Measurements from ENCODE around the gene ATP13A3. TPM values are rescaled to one million over a fixed set of nuclear protein-coding genes. Genes with fewer than 3 reads are reported as not detected.

Gene ATP13A3
- total RNA-seq, 2 experiments from 2014 or later, result 79.5 to 84.5 TPM

DNA sequence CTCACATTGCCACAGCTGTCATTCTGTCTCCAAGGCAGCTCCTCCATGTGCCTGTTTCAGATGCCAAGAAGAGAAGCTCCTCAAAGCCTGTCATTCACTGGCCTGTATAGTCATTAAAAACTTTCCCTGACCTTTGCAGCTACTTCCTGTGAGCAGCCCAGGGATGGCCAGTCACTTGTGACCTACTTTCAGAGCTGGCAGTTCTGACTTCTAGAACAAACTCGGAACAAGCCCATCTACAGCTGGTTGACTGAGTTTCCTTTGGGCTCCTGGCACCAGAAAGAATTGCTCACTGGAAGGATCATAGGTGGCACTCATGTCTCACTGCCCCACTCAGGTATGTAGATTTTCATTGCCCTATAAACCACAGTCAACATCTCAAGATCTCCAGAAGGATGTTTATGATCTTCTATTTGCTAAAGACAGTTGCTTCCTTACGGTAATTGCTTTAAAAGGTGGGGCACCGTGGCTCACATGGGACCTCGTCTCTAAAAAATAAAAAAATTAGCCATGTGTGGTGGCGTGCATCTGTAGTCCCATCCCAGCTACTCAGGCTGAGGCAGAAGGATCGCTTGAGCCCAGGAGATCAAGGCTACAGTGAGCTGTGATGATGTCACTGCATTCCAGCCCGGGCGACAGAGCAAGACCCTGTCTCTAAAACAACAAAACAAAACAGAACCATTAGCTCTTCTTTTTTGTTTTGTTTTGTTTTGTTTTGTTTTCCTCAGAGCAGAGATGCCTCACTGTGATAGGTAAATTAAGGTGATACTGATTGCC is 11.2 kb upstream of the ATP13A3 start:
- Histone ChIP-seq H3K4me3 (ENCODE audit: low read depth, low read length, poor library complexity, severe bottlenecking) (no peak overlapping the region), H3K4me1 (ENCODE audit: insufficient read depth, low read length, poor library complexity, severe bottlenecking) (peaks cover 5% of the 10 kb centered on the region), H3K9me3 (ENCODE audit: low read length) (no peaks in the 10 kb centered on the region), H4K20me1 (ENCODE audit: insufficient read depth, low read length) (no peaks in the 10 kb centered on the region), H3K4me2 (ENCODE audit: low read length) (no peak overlapping the region), H2AFZ (ENCODE audit: low read length) (no peak overlapping the region), H3K9me2 (ENCODE audit: insufficient read depth, low read length) (no peaks in the 10 kb centered on the region), H3K79me2 (ENCODE audit: insufficient read depth, low read depth, low read length) (no peaks in the 10 kb centered on the region), H3K27ac (ENCODE audit: low read depth, low read length, poor library complexity, severe bottlenecking) (no peak overlapping the region), H3K36me3 (ENCODE audit: insufficient read depth, low read length) (no peaks in the 10 kb centered on the region)
- POLR2A ChIA-PET, result interaction anchor here (0.6 to 1.4 kb wide), 5 partner anchors 7 to 173 kb away, joined by 3 to 5 read pairs (median 3); no protein-coding TSS in a partner anchor
- no TSS peak for BruUV-seq (replicated peaks)
- TF ChIP-seq, protein P1, sequence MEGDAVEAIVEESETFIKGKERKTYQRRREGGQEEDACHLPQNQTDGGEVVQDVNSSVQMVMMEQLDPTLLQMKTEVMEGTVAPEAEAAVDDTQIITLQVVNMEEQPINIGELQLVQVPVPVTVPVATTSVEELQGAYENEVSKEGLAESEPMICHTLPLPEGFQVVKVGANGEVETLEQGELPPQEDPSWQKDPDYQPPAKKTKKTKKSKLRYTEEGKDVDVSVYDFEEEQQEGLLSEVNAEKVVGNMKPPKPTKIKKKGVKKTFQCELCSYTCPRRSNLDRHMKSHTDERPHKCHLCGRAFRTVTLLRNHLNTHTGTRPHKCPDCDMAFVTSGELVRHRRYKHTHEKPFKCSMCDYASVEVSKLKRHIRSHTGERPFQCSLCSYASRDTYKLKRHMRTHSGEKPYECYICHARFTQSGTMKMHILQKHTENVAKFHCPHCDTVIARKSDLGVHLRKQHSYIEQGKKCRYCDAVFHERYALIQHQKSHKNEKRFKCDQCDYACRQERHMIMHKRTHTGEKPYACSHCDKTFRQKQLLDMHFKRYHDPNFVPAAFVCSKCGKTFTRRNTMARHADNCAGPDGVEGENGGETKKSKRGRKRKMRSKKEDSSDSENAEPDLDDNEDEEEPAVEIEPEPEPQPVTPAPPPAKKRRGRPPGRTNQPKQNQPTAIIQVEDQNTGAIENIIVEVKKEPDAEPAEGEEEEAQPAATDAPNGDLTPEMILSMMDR (conservative IDR thresholded peaks at IDR 0.05; ENCODE audit: low read length), result no peak
- no peak for TF ChIP-seq EZH2phosphoT487 (IDR thresholded peaks at IDR 0.05; ENCODE audit: borderline replicate concordance, low read depth, low read length)
- CTCF ChIA-PET (ENCODE audit: unreplicated experiment), result no interaction called here
- no peak for DNase-seq (ENCODE audit: low spot score)
- intact Hi-C loops (cut with micrococcal nuclease; ENCODE audit: unreplicated experiment), result no loop called here

DNA sequence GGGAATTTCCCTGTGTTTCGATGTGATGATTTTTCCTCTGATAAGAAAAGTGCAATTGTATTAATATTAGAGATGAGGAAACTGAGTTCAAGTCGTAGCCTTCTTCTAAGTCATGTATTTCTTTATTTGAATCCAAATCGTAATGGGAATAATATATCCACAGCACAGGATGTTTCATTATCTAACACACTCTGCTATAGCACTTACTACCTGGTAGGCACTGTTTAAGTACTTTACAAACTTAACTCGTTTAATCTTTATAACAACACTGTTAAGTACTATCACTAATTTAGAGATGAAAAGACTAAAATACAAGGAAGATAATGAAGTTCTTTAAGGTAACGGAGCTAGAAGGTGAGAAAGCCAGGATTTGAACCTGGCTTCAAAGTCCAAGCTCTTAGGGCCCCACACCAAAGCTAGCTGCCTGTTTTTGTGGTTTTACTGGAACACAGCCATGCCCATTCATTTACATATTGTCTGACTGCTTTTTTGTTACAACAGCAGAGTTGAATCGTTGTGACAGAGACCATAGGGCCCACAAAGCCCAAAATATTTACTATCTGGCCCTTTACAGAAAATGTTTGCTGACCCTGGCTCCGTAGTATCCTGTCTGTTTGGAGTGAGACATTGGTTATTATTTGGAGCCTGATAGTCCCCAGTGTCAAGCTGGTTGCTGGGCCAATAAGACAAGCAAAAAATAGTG is 9.6 kb upstream of the ATP13A3 start:
- H3K4me3 ChIP-seq (ENCODE audit: low read depth, low read length, poor library complexity, severe bottlenecking), result no peak overlapping the region
- POLR2A ChIA-PET, result interaction anchor here (0.7 kb wide), 1 partner anchor 411 kb away, joined by 6 read pairs; no protein-coding TSS in a partner anchor
- CTCF ChIA-PET (ENCODE audit: unreplicated experiment), result no interaction called here
- H2AFZ ChIP-seq (ENCODE audit: low read length), result no peak overlapping the region
- no peak for TF ChIP-seq EZH2phosphoT487 (IDR thresholded peaks at IDR 0.05; ENCODE audit: borderline replicate concordance, low read depth, low read length)
- TF ChIP-seq, protein P1 (conservative IDR thresholded peaks at IDR 0.05; ENCODE audit: low read length), result no peak
- no peaks in the 10 kb centered on the region for H3K9me2 ChIP-seq (ENCODE audit: insufficient read depth, low read length)
- DNase-seq (ENCODE audit: low spot score), result no peak
- intact Hi-C loops (cut with micrococcal nuclease; ENCODE audit: unreplicated experiment), result no loop called here
- H4K20me1 ChIP-seq (ENCODE audit: insufficient read depth, low read length), result no peaks in the 10 kb centered on the region
- H3K4me1 ChIP-seq (ENCODE audit: insufficient read depth, low read length, poor library complexity, severe bottlenecking), result peaks cover 12% of the 10 kb centered on the region
- peak overlapping the region; percentile 13; the same call in 1 of the 2 replicates for H3K4me2 ChIP-seq (ENCODE audit: low read length)
- no peak overlapping the region for H3K27ac ChIP-seq (ENCODE audit: low read depth, low read length, poor library complexity, severe bottlenecking)
- H3K36me3 ChIP-seq (ENCODE audit: insufficient read depth, low read length), result no peaks in the 10 kb centered on the region
- H3K9me3 ChIP-seq (ENCODE audit: low read length), result no peaks in the 10 kb centered on the region
- no TSS peak for BruUV-seq (replicated peaks)
- H3K79me2 ChIP-seq (ENCODE audit: insufficient read depth, low read depth, low read length), result no peaks in the 10 kb centered on the region
